Esophagus muscularis mucosa (tissue), 3 donors: ENCODE measurements around the gene LRFN3.

Source experiments
- POLR2AphosphoS5 ChIP-seq, 2 donors: sonication (generic); formaldehyde crosslinking; IDR thresholded peaks; one replicate each; pipeline ENCODE4 v1.6.1; 2017; ENCODE audit warnings: antibody characterized with exemption in 2 of 2
- TF ChIP-seq, protein P1 (sequence below), 3 experiments: fragments of 200-600 bp in 2 of 3; fragments of 450-650 bp in 1 of 3; sonication (generic) in 2 of 3; IDR thresholded peaks; one replicate each; pipeline ENCODE4 v1.5.1; 2017 to 2019; ENCODE audit warnings: antibody characterized with exemption in 3 of 3, mild to moderate bottlenecking in 2 of 3, moderate library complexity in 1 of 3

DNA sequence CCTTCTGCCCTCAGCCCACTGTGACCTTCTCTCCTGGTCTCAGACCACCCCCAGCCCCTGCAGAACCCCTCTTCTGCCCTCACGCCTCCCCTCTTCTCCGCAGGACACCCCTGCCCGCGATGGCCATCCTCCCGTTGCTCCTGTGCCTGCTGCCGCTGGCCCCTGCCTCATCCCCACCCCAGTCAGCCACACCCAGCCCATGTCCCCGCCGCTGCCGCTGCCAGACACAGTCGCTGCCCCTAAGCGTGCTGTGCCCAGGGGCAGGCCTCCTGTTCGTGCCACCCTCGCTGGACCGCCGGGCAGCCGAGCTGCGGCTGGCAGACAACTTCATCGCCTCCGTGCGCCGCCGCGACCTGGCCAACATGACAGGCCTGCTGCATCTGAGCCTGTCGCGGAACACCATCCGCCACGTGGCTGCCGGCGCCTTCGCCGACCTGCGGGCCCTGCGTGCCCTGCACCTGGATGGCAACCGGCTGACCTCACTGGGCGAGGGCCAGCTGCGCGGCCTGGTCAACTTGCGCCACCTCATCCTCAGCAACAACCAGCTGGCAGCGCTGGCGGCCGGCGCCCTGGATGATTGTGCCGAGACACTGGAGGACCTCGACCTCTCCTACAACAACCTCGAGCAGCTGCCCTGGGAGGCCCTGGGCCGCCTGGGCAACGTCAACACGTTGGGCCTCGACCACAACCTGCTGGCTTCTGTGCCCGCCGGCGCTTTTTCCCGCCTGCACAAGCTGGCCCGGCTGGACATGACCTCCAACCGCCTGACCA, 3.3 kb downstream of the LRFN3 start:
- TF ChIP-seq, protein P1, sequence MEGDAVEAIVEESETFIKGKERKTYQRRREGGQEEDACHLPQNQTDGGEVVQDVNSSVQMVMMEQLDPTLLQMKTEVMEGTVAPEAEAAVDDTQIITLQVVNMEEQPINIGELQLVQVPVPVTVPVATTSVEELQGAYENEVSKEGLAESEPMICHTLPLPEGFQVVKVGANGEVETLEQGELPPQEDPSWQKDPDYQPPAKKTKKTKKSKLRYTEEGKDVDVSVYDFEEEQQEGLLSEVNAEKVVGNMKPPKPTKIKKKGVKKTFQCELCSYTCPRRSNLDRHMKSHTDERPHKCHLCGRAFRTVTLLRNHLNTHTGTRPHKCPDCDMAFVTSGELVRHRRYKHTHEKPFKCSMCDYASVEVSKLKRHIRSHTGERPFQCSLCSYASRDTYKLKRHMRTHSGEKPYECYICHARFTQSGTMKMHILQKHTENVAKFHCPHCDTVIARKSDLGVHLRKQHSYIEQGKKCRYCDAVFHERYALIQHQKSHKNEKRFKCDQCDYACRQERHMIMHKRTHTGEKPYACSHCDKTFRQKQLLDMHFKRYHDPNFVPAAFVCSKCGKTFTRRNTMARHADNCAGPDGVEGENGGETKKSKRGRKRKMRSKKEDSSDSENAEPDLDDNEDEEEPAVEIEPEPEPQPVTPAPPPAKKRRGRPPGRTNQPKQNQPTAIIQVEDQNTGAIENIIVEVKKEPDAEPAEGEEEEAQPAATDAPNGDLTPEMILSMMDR (IDR thresholded peaks at IDR 0.05) = no peak
- TF ChIP-seq POLR2AphosphoS5 (IDR thresholded peaks at IDR 0.05) = no peak
